Spleen (tissue), 11 donors: Measurements from ENCODE around the gene TAGLN3. TPM values are rescaled to one million over a fixed set of nuclear protein-coding genes. Genes with fewer than 3 reads are reported as not detected.

ENCODE experiments used
- DNase-seq: peaks from one replicate; pipeline ENCODE4 v3.0.0-alpha.2; 2020
- H3K27ac ChIP-seq, 8 donors: fragments of 200-600 bp; sonication (generic) in 7 of 8; 1 replicate in 4 of 8; 2 replicates in 4 of 8; pipeline versions ENCODE4 v1.5.0 to v1.8.0; 2016 to 2021; ENCODE audit warnings: inconsistent platforms in 4 of 8, mild to moderate bottlenecking in 4 of 8, moderate library complexity in 1 of 8
- H3K27me3 ChIP-seq, 7 donors: fragments of 200-600 bp; sonication (generic) in 6 of 7; replicated peaks in 1 of 7; 1 replicate in 4 of 7; 2 replicates in 3 of 7; pipeline versions ENCODE4 v1.5.0 to v1.8.0; 2016 to 2021; ENCODE audit warnings: inconsistent platforms in 3 of 7, mild to moderate bottlenecking in 1 of 7
- H3K36me3 ChIP-seq, 6 donors: fragments of 200-600 bp; sonication (generic) in 5 of 6; 1 replicate in 4 of 6; 2 replicates in 2 of 6; pipeline versions ENCODE4 v1.5.0 to v1.8.0; 2016 to 2021; ENCODE audit warnings: inconsistent platforms in 2 of 6
- H3K4me1 ChIP-seq, 6 donors: fragments of 200-600 bp; sonication (generic) in 5 of 6; 1 replicate in 3 of 6; 2 replicates in 3 of 6; pipeline versions ENCODE4 v1.5.0 to v1.8.0; 2016 to 2021; ENCODE audit warnings: inconsistent platforms in 3 of 6
- H3K4me3 ChIP-seq, 8 donors: fragments of 200-600 bp; sonication (generic) in 7 of 8; 1 replicate in 4 of 8; 2 replicates in 4 of 8; pipeline versions ENCODE4 v1.5.0 to v1.8.0; 2016 to 2021; ENCODE audit warnings: inconsistent platforms in 4 of 8, mild to moderate bottlenecking in 4 of 8, moderate library complexity in 2 of 8
- H3K9me3 ChIP-seq, 8 donors: fragments of 200-600 bp; sonication (generic) in 7 of 8; 1 replicate in 4 of 8; 2 replicates in 4 of 8; pipeline versions ENCODE4 v1.5.0 to v1.8.0; 2016 to 2021; ENCODE audit warnings: inconsistent platforms in 4 of 8
- POLR2A ChIP-seq, 3 donors: fragments of 450-650 bp; IDR thresholded peaks; one replicate each; pipeline ENCODE4 v1.5.1; 2017; ENCODE audit warnings: antibody characterized with exemption in 3 of 3, mild to moderate bottlenecking in 1 of 3
- POLR2AphosphoS5 ChIP-seq, 3 donors: sonication (generic); formaldehyde crosslinking; IDR thresholded peaks; one replicate each; pipeline ENCODE4 v1.5.1; 2017; ENCODE audit warnings: antibody characterized with exemption in 3 of 3
- WGBS, 5 donors: extraction: QIAGEN DNeasy Blood & Tissue Kit in 3 of 5; methylation state at CpG; one replicate each; pipeline versions ENCODE4 v1.1.5 to v1.1.7; 2013 to 2018; 5-methylcytosine and 5-hydroxymethylcytosine counted together
- intact Hi-C: fragments of 100-400 bp; cut with DNase I; formaldehyde crosslinking; loops from one replicate; pipeline ENCODE4 v1.15.0; 2023; ENCODE audit warnings: low total_unique reads
- polyA plus RNA-seq, 3 donors: library from polyadenylated mRNA; stranded (reverse); fragments of 200-250 nt; gene quantifications; one replicate each; pipeline ENCODE4 v1.2.1, GENCODE V29; 2013
- total RNA-seq, 7 donors: library from RNA; depleted of rRNA in 3 of 7; stranded (reverse); fragments of >200 nt in 3 of 7; fragmentation: NEBNext Ultra II Directional in 4 of 7; extraction: Animal tissue kit (Norgen Biotek cat#: 25700) in 4 of 7; gene quantifications; one replicate each; pipeline versions ENCODE4 v1.1.0 to v1.2.1, GENCODE V29; 2016 to 2021
- TF ChIP-seq, protein P1 (sequence below), 11 experiments: fragments of 200-600 bp in 7 of 11; fragments of 450-650 bp in 4 of 11; sonication (generic) in 4 of 11; IDR thresholded peaks in 8 of 11; conservative IDR thresholded peaks in 3 of 11; 1 replicate in 7 of 11; 2 replicates in 4 of 11; pipeline versions ENCODE4 v1.4.0 to v1.8.0; 2016 to 2021; ENCODE audit warnings: antibody characterized with exemption in 11 of 11, inconsistent platforms in 4 of 11, mild to moderate bottlenecking in 1 of 11
- donor health status: healthy with polysubstance abuse.
- donor health status: DM: no; HTN: no; CAD: no; lungs with moderate emphysema.
- donor health status: DM: no; HTN: no; CAD: no.
- donor health status: Bipolar disorder and iron deficiency.
- donor health status: healthy.
- donor health status: DM: no; HTN: no; CAD: no.
- donor health status: DM: yes; HTN: yes; CAD: no.

The TAGLN3 gene
- total and polyA plus RNA-seq, 10 donors: not detected

- Histone ChIP-seq H3K36me3 (peaks cover 0 to 58% (median 34%) of the 10 kb centered on the region in 6 donors), H3K27ac (no peak overlapping the region), H3K9me3 (no peaks in the 10 kb centered on the region), H3K4me1 (peaks cover 0 to 12% (median 0%) of the 10 kb centered on the region in 6 donors), H3K4me3 (no peak overlapping the region), H3K27me3 (peaks cover 0 to 4% (median 0%) of the 10 kb centered on the region in 7 donors)
- TF ChIP-seq, protein P1, sequence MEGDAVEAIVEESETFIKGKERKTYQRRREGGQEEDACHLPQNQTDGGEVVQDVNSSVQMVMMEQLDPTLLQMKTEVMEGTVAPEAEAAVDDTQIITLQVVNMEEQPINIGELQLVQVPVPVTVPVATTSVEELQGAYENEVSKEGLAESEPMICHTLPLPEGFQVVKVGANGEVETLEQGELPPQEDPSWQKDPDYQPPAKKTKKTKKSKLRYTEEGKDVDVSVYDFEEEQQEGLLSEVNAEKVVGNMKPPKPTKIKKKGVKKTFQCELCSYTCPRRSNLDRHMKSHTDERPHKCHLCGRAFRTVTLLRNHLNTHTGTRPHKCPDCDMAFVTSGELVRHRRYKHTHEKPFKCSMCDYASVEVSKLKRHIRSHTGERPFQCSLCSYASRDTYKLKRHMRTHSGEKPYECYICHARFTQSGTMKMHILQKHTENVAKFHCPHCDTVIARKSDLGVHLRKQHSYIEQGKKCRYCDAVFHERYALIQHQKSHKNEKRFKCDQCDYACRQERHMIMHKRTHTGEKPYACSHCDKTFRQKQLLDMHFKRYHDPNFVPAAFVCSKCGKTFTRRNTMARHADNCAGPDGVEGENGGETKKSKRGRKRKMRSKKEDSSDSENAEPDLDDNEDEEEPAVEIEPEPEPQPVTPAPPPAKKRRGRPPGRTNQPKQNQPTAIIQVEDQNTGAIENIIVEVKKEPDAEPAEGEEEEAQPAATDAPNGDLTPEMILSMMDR (IDR thresholded peaks at IDR 0.05 in 8 of 11, conservative IDR thresholded peaks at IDR 0.05 in 3 of 11): no peak
- no peak for TF ChIP-seq POLR2AphosphoS5 (IDR thresholded peaks at IDR 0.05)
- TF ChIP-seq POLR2A (IDR thresholded peaks at IDR 0.05): no peak
- intact Hi-C loops: loop anchor here (10.0 kb wide), 1 partner anchor 52 kb away; no protein-coding TSS in a partner anchor
- 72 to 97% (median 91%) methylated on average over 2 of the region's 2 CpGs for WGBS, 5 donors
- DNase-seq: no peak
These were observed 5.7 kb upstream of the TAGLN3 start for GRCh38 chr3:111993038-111993437.

DNA sequence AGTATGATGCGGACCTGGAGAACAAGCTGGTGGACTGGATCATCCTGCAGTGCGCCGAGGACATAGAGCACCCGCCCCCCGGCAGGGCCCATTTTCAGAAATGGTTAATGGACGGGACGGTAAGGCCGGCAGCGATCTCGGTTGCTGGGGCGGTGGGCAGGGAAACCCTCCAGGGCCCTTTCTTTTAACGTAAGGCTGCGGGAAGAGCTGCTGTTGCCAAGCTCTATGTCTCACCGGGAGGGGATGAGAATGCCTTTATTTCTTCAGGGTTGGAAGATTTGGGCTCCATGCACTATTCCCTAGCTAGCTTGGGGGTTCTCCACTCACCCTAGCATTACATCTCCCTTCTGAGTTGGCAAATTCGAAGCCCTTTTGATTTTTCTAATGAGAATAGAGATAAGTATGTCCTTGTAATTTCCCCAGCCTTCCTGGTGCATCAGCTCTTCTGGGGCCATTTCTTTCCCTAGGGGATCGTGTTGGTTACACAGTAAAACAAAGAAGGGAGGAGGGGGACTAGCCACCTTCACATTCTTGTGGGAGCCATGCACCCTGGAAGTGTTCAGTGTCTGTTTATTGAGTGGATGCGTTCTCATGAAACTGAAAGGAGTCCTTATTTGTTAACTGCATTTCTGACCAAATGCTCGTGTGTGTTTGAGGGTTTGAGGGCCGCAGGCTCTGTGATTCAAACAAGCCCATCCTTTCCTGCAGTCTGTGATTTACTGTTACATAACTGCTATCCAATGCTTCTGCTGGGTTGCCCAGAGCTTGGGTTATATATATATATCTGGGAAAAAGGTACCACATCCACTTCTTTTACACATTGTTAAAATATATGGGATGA, 982 bp downstream of the TAGLN3 start:
- peaks cover 0 to 21% (median 14%) of the 10 kb centered on the region in 6 donors for H3K4me1 ChIP-seq
- H3K4me3 ChIP-seq: peak overlapping the region in 6 of 8 donors; percentile 1 to 58 (median 22)
- peaks cover 0 to 28% (median 18%) of the 10 kb centered on the region in 7 donors for H3K27me3 ChIP-seq
- no peak for DNase-seq
- no peak for TF ChIP-seq POLR2AphosphoS5 (IDR thresholded peaks at IDR 0.05)
- TF ChIP-seq, protein P1 (IDR thresholded peaks at IDR 0.05 in 8 of 11, conservative IDR thresholded peaks at IDR 0.05 in 3 of 11): no peak
- no peak for TF ChIP-seq POLR2A (IDR thresholded peaks at IDR 0.05)
- intact Hi-C loops: loop anchor here (10.0 kb wide), 1 partner anchor 45 kb away; no protein-coding TSS in a partner anchor
- no peak overlapping the region for H3K27ac ChIP-seq
- no peaks in the 10 kb centered on the region for H3K9me3 ChIP-seq
- no peaks in the 10 kb centered on the region for H3K36me3 ChIP-seq
- 37 to 46% (median 40%) methylated on average over 19 of the region's 19 CpGs for WGBS, 5 donors

DNA sequence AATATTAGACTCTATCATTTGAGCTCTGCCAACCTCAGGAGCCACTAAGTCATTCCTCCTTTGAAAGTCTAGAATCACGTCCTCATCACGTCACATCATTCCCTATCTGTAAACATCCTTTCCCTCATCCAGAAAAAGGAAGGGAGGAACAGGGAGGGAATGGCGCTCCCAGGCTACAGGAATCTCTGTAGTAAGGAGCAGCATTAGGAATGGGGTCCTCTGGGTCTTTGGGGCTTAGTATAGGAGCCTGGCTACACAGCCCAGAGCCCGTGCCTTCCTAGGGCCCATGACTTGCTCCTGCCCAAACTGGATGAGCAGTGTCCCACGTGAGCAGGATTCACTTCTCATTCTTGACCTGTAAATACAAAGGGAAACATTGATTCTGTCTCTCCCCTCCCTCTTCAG, 1.6 kb downstream of the TAGLN3 start:
- H3K4me1 ChIP-seq: peaks cover 0 to 21% (median 14%) of the 10 kb centered on the region in 6 donors
- TF ChIP-seq, protein P1 (IDR thresholded peaks at IDR 0.05 in 8 of 11, conservative IDR thresholded peaks at IDR 0.05 in 3 of 11): no peak
- TF ChIP-seq POLR2AphosphoS5 (IDR thresholded peaks at IDR 0.05): no peak
- no peak for TF ChIP-seq POLR2A (IDR thresholded peaks at IDR 0.05)
- no peaks in the 10 kb centered on the region for H3K36me3 ChIP-seq
- H3K27me3 ChIP-seq: peaks cover 0 to 28% (median 18%) of the 10 kb centered on the region in 7 donors
- no peak for DNase-seq
- H3K27ac ChIP-seq: no peak overlapping the region
- 89 to 94% (median 91%) methylated on average over 5 of the region's 5 CpGs for WGBS, 5 donors
- no peak overlapping the region for H3K4me3 ChIP-seq
- intact Hi-C loops: no loop called here
- H3K9me3 ChIP-seq: no peaks in the 10 kb centered on the region

- Histone ChIP-seq H3K27ac (no peak overlapping the region), H3K4me1 (peaks cover 0 to 21% (median 14%) of the 10 kb centered on the region in 6 donors), H3K27me3 (peaks cover 0 to 28% (median 18%) of the 10 kb centered on the region in 7 donors), H3K4me3 (no peak overlapping the region), H3K36me3 (no peaks in the 10 kb centered on the region), H3K9me3 (no peaks in the 10 kb centered on the region)
- intact Hi-C loops: no loop called here
- TF ChIP-seq POLR2AphosphoS5 (IDR thresholded peaks at IDR 0.05) (no peak), POLR2A (IDR thresholded peaks at IDR 0.05) (no peak)
- TF ChIP-seq, protein P1 (IDR thresholded peaks at IDR 0.05 in 8 of 11, conservative IDR thresholded peaks at IDR 0.05 in 3 of 11): no peak
- WGBS, 5 donors: 85 to 98% (median 92%) methylated on average over 2 of the region's 2 CpGs
- DNase-seq: no peak
These were observed 2.2 kb downstream of the TAGLN3 start for GRCh38 chr3:112000966-112001365.
